Keratinocyte (primary cell): ENCODE results near the gene SORD. TPM values are rescaled to one million over a fixed set of nuclear protein-coding genes. Genes with fewer than 3 reads are reported as not detected.

Source experiments
- DNase-seq: peaks from one replicate; pipeline ENCODE4 v3.0.0-alpha.2; 2011; ENCODE audit warnings: low read depth, missing footprints, low spot score
- FAIRE-seq: peaks from 2 replicates; lab custom pipeline; 2011; peaks lifted over from hg19 to GRCh38; lab: Jason Lieb, UNC
- H2AFZ ChIP-seq: 2 replicates; pipeline ENCODE4 v1.6.0; 2012; ENCODE audit warnings: low read length, control low read depth, inconsistent platforms; ENCODE audit not compliant: control insufficient read depth
- H3K27ac ChIP-seq: 2 replicates; pipeline ENCODE4 v1.5.1; 2011; ENCODE audit warnings: low read length; ENCODE audit not compliant: control insufficient read depth, insufficient read depth
- H3K27me3 ChIP-seq: 3 replicates; pipeline ENCODE4 v1.6.0; 2011; ENCODE audit warnings: low read length; ENCODE audit not compliant: control insufficient read depth, insufficient read depth; ENCODE audit errors: extremely low read depth
- H3K36me3 ChIP-seq, 2 experiments: 2 replicates in 1 of 2; 3 replicates in 1 of 2; pipeline ENCODE4 v1.5.1; 2011; ENCODE audit warnings: low read length in 2 of 2, mild to moderate bottlenecking in 1 of 2; ENCODE audit not compliant: control insufficient read depth in 2 of 2, insufficient read depth in 2 of 2; ENCODE audit errors: extremely low read depth in 1 of 2
- H3K4me1 ChIP-seq: 3 replicates; pipeline ENCODE4 v1.5.1; 2011; ENCODE audit warnings: low read length; ENCODE audit not compliant: control insufficient read depth, insufficient read depth; ENCODE audit errors: extremely low read depth
- H3K4me2 ChIP-seq: 3 replicates; pipeline ENCODE4 v1.6.0; 2011; ENCODE audit warnings: low read depth, low read length; ENCODE audit not compliant: control insufficient read depth, insufficient read depth; ENCODE audit errors: extremely low read depth
- H3K4me3 ChIP-seq, 3 experiments: fragments of 200-600 bp in 1 of 3; sonication (generic) in 1 of 3; 2 replicates in 2 of 3; 3 replicates in 1 of 3; pipeline ENCODE4 v1.5.1; 2011 to 2016; ENCODE audit warnings: low read length in 3 of 3, mild to moderate bottlenecking in 3 of 3, control low read depth in 2 of 3, inconsistent platforms in 1 of 3, low read depth in 1 of 3, mixed read lengths in 1 of 3, mixed run types in 1 of 3, moderate library complexity in 1 of 3; ENCODE audit not compliant: control insufficient read depth in 2 of 3, insufficient read depth in 2 of 3; ENCODE audit errors: extremely low read depth in 1 of 3
- H3K79me2 ChIP-seq: 2 replicates; pipeline ENCODE4 v1.6.0; 2012; ENCODE audit warnings: low read length; ENCODE audit not compliant: control insufficient read depth, insufficient read depth
- H3K9ac ChIP-seq: 3 replicates; pipeline ENCODE4 v1.6.0; 2011; ENCODE audit warnings: low read length; ENCODE audit not compliant: control insufficient read depth, insufficient read depth; ENCODE audit errors: extremely low read depth
- H3K9me1 ChIP-seq: 3 replicates; pipeline ENCODE4 v1.6.0; 2011; ENCODE audit warnings: low read length; ENCODE audit not compliant: control insufficient read depth, insufficient read depth; ENCODE audit errors: extremely low read depth
- H3K9me3 ChIP-seq: 2 replicates; pipeline ENCODE4 v1.5.1; 2012; ENCODE audit warnings: low read depth, low read length; ENCODE audit not compliant: control insufficient read depth
- H4K20me1 ChIP-seq: 3 replicates; pipeline ENCODE4 v1.6.0; 2011; ENCODE audit warnings: low read length; ENCODE audit not compliant: control insufficient read depth, insufficient read depth; ENCODE audit errors: extremely low read depth
- EZH2 ChIP-seq: IDR thresholded peaks from one replicate; pipeline ENCODE4 v1.6.1; 2012; ENCODE audit warnings: inconsistent platforms, mild to moderate bottlenecking, low read length, moderate library complexity
- dilution Hi-C: fragments of 300-500 bp; cut with MboI; formaldehyde crosslinking; loops from one replicate; pipeline ENCODE4 v1.7.0; 2020; ENCODE audit warnings: low sequenced_read_pairs; ENCODE audit not compliant: extremely low pct_ligation_motif_present
- polyA plus RNA-seq, 5 experiments: library from polyadenylated mRNA; depleted of rRNA in 3 of 5; stranded (reverse) in 3 of 5; stranded (forward) in 1 of 5; unstranded in 1 of 5; fragments of >200 nt; gene quantifications; 1 replicate in 1 of 5; 2 replicates in 3 of 5; 3 replicates in 1 of 5; pipeline versions ENCODE4 v1.2.1 to v1.2.3, GENCODE V29; 2011 to 2012; ENCODE audit warnings: missing spikeins in 2 of 5, low read depth in 1 of 5, low replicate concordance in 1 of 5
- small RNA-seq, 3 experiments: library from RNA; depleted of rRNA; stranded (forward); fragments of <200 nt; gene quantifications; one replicate each; pipeline ENCODE3, GENCODE V24; 2012; ENCODE audit warnings: low read depth in 3 of 3, low replicate concordance in 1 of 3; ENCODE audit not compliant: insufficient read length in 3 of 3
- TF ChIP-seq, protein P1 (sequence below), 3 experiments: IDR thresholded peaks in 1 of 3; conservative IDR thresholded peaks in 1 of 3; optimal IDR thresholded peaks in 1 of 3; 2 replicates in 2 of 3; 3 replicates in 1 of 3; pipeline versions ENCODE3 to v1.5.1; 2011; ENCODE audit warnings: low read length in 3 of 3, mild to moderate bottlenecking in 3 of 3, moderate library complexity in 2 of 3, control low read depth in 1 of 3, inconsistent platforms in 1 of 3; ENCODE audit not compliant: insufficient read depth in 2 of 3; ENCODE audit errors: extremely low read depth in 1 of 3

The SORD gene
- polyA plus RNA-seq, 1 donor (not counting 4 experiments of a cell fraction or from before 2014, with no cell fraction given), result 46.7 TPM

DNA sequence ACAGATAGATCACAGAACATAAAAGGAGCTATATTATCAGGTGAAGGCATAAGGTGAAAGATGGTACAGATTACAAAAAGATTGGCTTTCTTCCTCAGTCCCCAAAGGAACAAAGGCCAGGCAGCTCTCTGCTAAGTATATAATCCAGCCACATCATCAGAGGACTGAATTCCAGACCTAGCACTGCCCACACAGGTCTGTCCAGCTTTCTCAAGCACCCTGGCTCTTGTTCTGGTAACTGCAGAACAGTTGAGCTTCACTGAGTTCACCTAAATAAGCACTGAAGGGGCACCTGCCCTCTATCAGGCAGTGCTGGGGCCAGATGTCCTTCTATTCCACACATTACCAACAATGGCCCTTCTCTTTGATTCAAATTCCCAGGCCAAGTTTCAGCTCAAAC lies 100.4 kb downstream of the SORD start:
- Histone ChIP-seq H3K27ac (no peak overlapping the region), H3K9me1 (no peaks in the 10 kb centered on the region), H3K27me3 (no peaks in the 10 kb centered on the region), H3K9me3 (no peaks in the 10 kb centered on the region), H3K4me1 (peaks cover 8% of the 10 kb centered on the region), H4K20me1 (peaks cover 3% of the 10 kb centered on the region), H3K4me3 (no peak overlapping the region), H2AFZ (no peak overlapping the region), H3K4me2 (no peak overlapping the region), H3K36me3 (peaks cover 0 to 3% of the 10 kb centered on the region in 2 experiments), H3K79me2 (no peaks in the 10 kb centered on the region), H3K9ac (no peak overlapping the region)
- TF ChIP-seq, protein P1, sequence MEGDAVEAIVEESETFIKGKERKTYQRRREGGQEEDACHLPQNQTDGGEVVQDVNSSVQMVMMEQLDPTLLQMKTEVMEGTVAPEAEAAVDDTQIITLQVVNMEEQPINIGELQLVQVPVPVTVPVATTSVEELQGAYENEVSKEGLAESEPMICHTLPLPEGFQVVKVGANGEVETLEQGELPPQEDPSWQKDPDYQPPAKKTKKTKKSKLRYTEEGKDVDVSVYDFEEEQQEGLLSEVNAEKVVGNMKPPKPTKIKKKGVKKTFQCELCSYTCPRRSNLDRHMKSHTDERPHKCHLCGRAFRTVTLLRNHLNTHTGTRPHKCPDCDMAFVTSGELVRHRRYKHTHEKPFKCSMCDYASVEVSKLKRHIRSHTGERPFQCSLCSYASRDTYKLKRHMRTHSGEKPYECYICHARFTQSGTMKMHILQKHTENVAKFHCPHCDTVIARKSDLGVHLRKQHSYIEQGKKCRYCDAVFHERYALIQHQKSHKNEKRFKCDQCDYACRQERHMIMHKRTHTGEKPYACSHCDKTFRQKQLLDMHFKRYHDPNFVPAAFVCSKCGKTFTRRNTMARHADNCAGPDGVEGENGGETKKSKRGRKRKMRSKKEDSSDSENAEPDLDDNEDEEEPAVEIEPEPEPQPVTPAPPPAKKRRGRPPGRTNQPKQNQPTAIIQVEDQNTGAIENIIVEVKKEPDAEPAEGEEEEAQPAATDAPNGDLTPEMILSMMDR (optimal IDR thresholded peaks at IDR 0.05 in 1 of 3, IDR thresholded peaks at IDR 0.05 in 1 of 3, conservative IDR thresholded peaks at IDR 0.05 in 1 of 3; ENCODE audit: extremely low read depth in 1 of 3, insufficient read depth in 2 of 3, low read length in 3 of 3), result no peak
- TF ChIP-seq EZH2, result no peak
- dilution Hi-C loops, result no loop called here
- no peak for DNase-seq
- no peak for FAIRE-seq

DNA sequence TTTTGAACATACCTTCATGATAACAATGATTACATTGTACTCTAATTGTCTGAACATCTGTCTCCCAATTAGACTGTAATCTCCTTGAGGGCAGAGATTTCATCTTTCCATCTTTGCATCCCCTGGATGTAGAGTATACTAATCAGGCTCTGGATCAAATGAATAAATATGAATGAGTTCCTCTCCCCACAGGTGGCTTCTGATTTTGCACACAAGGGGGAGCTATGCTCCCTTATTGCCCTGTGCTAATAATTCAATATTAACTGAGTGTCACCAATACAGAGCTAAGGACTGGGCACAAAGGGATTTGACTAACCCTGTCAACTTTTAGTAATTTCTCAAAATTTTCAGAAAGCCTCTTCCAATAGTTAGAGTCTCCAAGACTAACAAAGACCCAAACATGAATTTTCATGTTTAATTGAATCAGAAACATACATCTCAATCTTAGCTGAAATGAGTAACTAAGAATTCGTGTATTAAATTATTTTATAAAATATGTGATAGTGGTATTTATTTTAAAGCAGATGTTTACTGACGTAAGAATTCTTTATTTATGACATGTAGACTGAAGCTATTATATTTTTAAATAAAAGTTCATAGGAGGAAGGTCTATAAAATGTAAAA lies 103.7 kb downstream of the SORD start:
- no peak for TF ChIP-seq EZH2
- TF ChIP-seq, protein P1 (optimal IDR thresholded peaks at IDR 0.05 in 1 of 3, IDR thresholded peaks at IDR 0.05 in 1 of 3, conservative IDR thresholded peaks at IDR 0.05 in 1 of 3; ENCODE audit: extremely low read depth in 1 of 3, insufficient read depth in 2 of 3, low read length in 3 of 3), result peak; percentile 68 to 79 (median 73)
- FAIRE-seq (peak; percentile 63), DNase-seq (no peak)
- Histone ChIP-seq H3K27ac (no peak overlapping the region), H3K36me3 (no peaks in the 10 kb centered on the region), H3K4me1 (peaks cover 17% of the 10 kb centered on the region), H4K20me1 (peaks cover 3% of the 10 kb centered on the region), H2AFZ (no peak overlapping the region), H3K27me3 (no peaks in the 10 kb centered on the region), H3K9ac (no peak overlapping the region), H3K4me2 (no peak overlapping the region), H3K4me3 (no peak overlapping the region), H3K9me1 (no peaks in the 10 kb centered on the region), H3K9me3 (no peaks in the 10 kb centered on the region), H3K79me2 (peaks cover 4% of the 10 kb centered on the region)
- dilution Hi-C loops, result no loop called here

Small RNA genes lying within 50 kb of the gene (small RNA-seq; reads per million reads assigned to genes)
- gene RF00019 (0 reads per million in 3 experiments), gene RNU1-78P (0 reads per million in 3 experiments), gene RNU6-966P (0 to 1.3 (median 0.50) reads per million in 3 experiments)

Other genes starting within 250 kb of the SORD start
- not detected in 3 replicates for gene TERB2, start 66.5 kb upstream of the SORD start, polyA plus RNA-seq
- 0.31 to 0.75 TPM (median 0.31 TPM) in 3 replicates for gene DUOX2, start 91.0 kb downstream of the SORD start, polyA plus RNA-seq
- gene DUOXA2, start 91.1 kb downstream of the SORD start, polyA plus RNA-seq, result not detected in 3 replicates
- gene DUOXA1, start 106.7 kb downstream of the SORD start, polyA plus RNA-seq, result 14.1 to 37.2 TPM (median 15.1 TPM) in 3 replicates
- 13.6 to 32.5 TPM (median 16.3 TPM) in 3 replicates for gene DUOX1, start 106.8 kb downstream of the SORD start, polyA plus RNA-seq
- 0.24 to 0.57 TPM (median 0.26 TPM) in 3 replicates for gene SHF, start 164.8 kb downstream of the SORD start, polyA plus RNA-seq
- not detected in 3 replicates for gene SLC28A2, start 229.0 kb downstream of the SORD start, polyA plus RNA-seq